Activated gamma-delta T cell treated with anti-CD3 and anti-CD28 coated beads, Interleukin-2, amount 50 U/mL, for 16 hours (primary cell): ENCODE data around the gene ATP9B.

Source experiments
- DNase-seq: peaks from one replicate; pipeline ENCODE4 v3.0.0-alpha.2; 2020; ENCODE audit warnings: low read depth

ATP9B gene

GRCh38 chr18:79328887-79329286 lies 259.7 kb downstream of the ATP9B start:
- no peak for DNase-seq

GRCh38 chr18:79329786-79330185 lies 260.6 kb downstream of the ATP9B start:
- no peak for DNase-seq

GRCh38 chr18:79332646-79333045 lies 263.5 kb downstream of the ATP9B start:
- no peak for DNase-seq

GRCh38 chr18:79333046-79333445 lies 263.9 kb downstream of the ATP9B start:
- no peak for DNase-seq

- no peak for DNase-seq
These were observed 265.5 kb downstream of the ATP9B start for GRCh38 chr18:79334496-79335233.

- DNase-seq: no peak
These were observed 266.7 kb downstream of the ATP9B start for GRCh38 chr18:79335833-79336360.

GRCh38 chr18:79336556-79337142 lies 267.5 kb downstream of the ATP9B start:
- no peak for DNase-seq

GRCh38 chr18:79337184-79337583 lies 268.0 kb downstream of the ATP9B start:
- no peak for DNase-seq

- DNase-seq: no peak
These were observed 268.4 kb downstream of the ATP9B start for GRCh38 chr18:79337620-79338019.

GRCh38 chr18:79339094-79339908 lies 270.1 kb downstream of the ATP9B start:
- DNase-seq: no peak

GRCh38 chr18:79343567-79344207 lies 274.5 kb downstream of the ATP9B start:
- DNase-seq: no peak

- DNase-seq: no peak
These were observed 275.0 kb downstream of the ATP9B start for GRCh38 chr18:79344208-79344581.

GRCh38 chr18:79345366-79345765 lies 276.2 kb downstream of the ATP9B start:
- DNase-seq: no peak

GRCh38 chr18:79345981-79346380 lies 276.8 kb downstream of the ATP9B start:
- no peak for DNase-seq

- DNase-seq: no peak
These were observed 278.9 kb downstream of the ATP9B start for GRCh38 chr18:79348066-79348465.

GRCh38 chr18:79352432-79352831 lies 283.2 kb downstream of the ATP9B start:
- no peak for DNase-seq

GRCh38 chr18:79353267-79353666 lies 284.1 kb downstream of the ATP9B start:
- no peak for DNase-seq

GRCh38 chr18:79354350-79354749 lies 285.2 kb downstream of the ATP9B start:
- DNase-seq: no peak

GRCh38 chr18:79355433-79356335 lies 286.5 kb downstream of the ATP9B start:
- no peak for DNase-seq

GRCh38 chr18:79356435-79356834 lies 287.2 kb downstream of the ATP9B start:
- DNase-seq: no peak

GRCh38 chr18:79360933-79361332 lies 291.7 kb downstream of the ATP9B start:
- no peak for DNase-seq
